ENCODE data around the gene SMAD3.

Gene SMAD3

GRCh38 chr15:67202991-67203390, 137.6 kb downstream of the SMAD3 start:
- DNase-seq, result no peak

GRCh38 chr15:67207555-67208207, 142.3 kb downstream of the SMAD3 start:
- DNase-seq, result no peak

- no peak for DNase-seq
Measured at GRCh38 chr15:67208396-67208795, 143.0 kb downstream of the SMAD3 start.

GRCh38 chr15:67210555-67211168, 145.3 kb downstream of the SMAD3 start:
- DNase-seq, result no peak

GRCh38 chr15:67212684-67213367, 147.4 kb downstream of the SMAD3 start:
- no peak for DNase-seq

GRCh38 chr15:67215102-67215501, 149.7 kb downstream of the SMAD3 start:
- no peak for DNase-seq

GRCh38 chr15:67216859-67217258, 151.5 kb downstream of the SMAD3 start:
- DNase-seq, result no peak

GRCh38 chr15:67218428-67218827, 153.0 kb downstream of the SMAD3 start:
- no peak for DNase-seq

GRCh38 chr15:67219288-67219687, 153.9 kb downstream of the SMAD3 start:
- no peak for DNase-seq

- no peak for DNase-seq
Measured at GRCh38 chr15:67224889-67225288, 159.5 kb downstream of the SMAD3 start.

- DNase-seq, result no peak
Measured at GRCh38 chr15:67225336-67225735, 159.9 kb downstream of the SMAD3 start.

GRCh38 chr15:67227431-67227830, 162.0 kb downstream of the SMAD3 start:
- DNase-seq, result no peak

GRCh38 chr15:67227846-67228245, 162.4 kb downstream of the SMAD3 start:
- DNase-seq, result no peak

- no peak for DNase-seq
Measured at GRCh38 chr15:67228286-67228685, 162.9 kb downstream of the SMAD3 start.

- DNase-seq, result no peak
Measured at GRCh38 chr15:67230504-67230903, 165.1 kb downstream of the SMAD3 start.

- DNase-seq, result no peak
Measured at GRCh38 chr15:67232591-67232990, 167.2 kb downstream of the SMAD3 start.

GRCh38 chr15:67240235-67241131, 175.1 kb downstream of the SMAD3 start:
- DNase-seq, result no peak

GRCh38 chr15:67241132-67241855, 175.9 kb downstream of the SMAD3 start:
- DNase-seq, result no peak

GRCh38 chr15:67242708-67243111, 177.3 kb downstream of the SMAD3 start:
- no peak for DNase-seq
